GM19043 (cell line): Measurements from ENCODE around the gene KLHL42.
"Not testable (repeated sequence)": the region's sequence is repeated elsewhere in the genome, so short reads cannot be mapped to it uniquely, and the experiment has no call there.

ENCODE experiments used
- ATAC-seq: cut with Tn5 transposase; IDR thresholded peaks from one replicate; pipeline ENCODE4 v1.9.1; 2021; ENCODE audit warnings: low read depth; ENCODE audit not compliant: unreplicated experiment

Gene KLHL42

GRCh38 chr12:27779920-27780611 lies at the start of gene KLHL42, which contains the start of gene MANSC4:
TSS of gene KLHL42 (plus strand) at chr12:27780233. CDS start at chr12:27780331, 98 bp downstream.
TSS of gene MANSC4 (minus strand) at chr12:27780236. CDS start at chr12:27771276, 8,960 bp downstream.
- ATAC-seq: peak; percentile 64

- no peak for ATAC-seq
Measured at GRCh38 chr12:27732281-27732680, 47.8 kb upstream of the KLHL42 start.

GRCh38 chr12:27733052-27733656 lies 46.9 kb upstream of the KLHL42 start:
- peak; percentile 53 for ATAC-seq

- ATAC-seq: no peak
Measured at GRCh38 chr12:27733791-27734190, 46.2 kb upstream of the KLHL42 start.

GRCh38 chr12:27734321-27734720 lies 45.7 kb upstream of the KLHL42 start:
- ATAC-seq: not testable (repeated sequence)

GRCh38 chr12:27743601-27744000 lies 36.4 kb upstream of the KLHL42 start:
- no peak for ATAC-seq

- not testable (repeated sequence) for ATAC-seq
Measured at GRCh38 chr12:27745734-27746133, 34.3 kb upstream of the KLHL42 start.

- ATAC-seq: no peak
Measured at GRCh38 chr12:27747111-27747820, 32.8 kb upstream of the KLHL42 start.

GRCh38 chr12:27751386-27752047 lies 28.5 kb upstream of the KLHL42 start:
- ATAC-seq: no peak

- ATAC-seq: no peak
Measured at GRCh38 chr12:27754795-27755194, 25.2 kb upstream of the KLHL42 start.

GRCh38 chr12:27756670-27757195 lies 23.3 kb upstream of the KLHL42 start:
- ATAC-seq: no peak

GRCh38 chr12:27762757-27763156 lies 17.3 kb upstream of the KLHL42 start:
- no peak for ATAC-seq

GRCh38 chr12:27766587-27766986 lies 13.4 kb upstream of the KLHL42 start:
- no peak for ATAC-seq

- no peak for ATAC-seq
Measured at GRCh38 chr12:27769142-27769673, 10.8 kb upstream of the KLHL42 start.

GRCh38 chr12:27771481-27772327 lies 8.3 kb upstream of the KLHL42 start:
- no peak for ATAC-seq

GRCh38 chr12:27772328-27773049 lies 7.5 kb upstream of the KLHL42 start:
- ATAC-seq: no peak

- no peak for ATAC-seq
Measured at GRCh38 chr12:27777141-27777540, 2.9 kb upstream of the KLHL42 start.

GRCh38 chr12:27778206-27778605 lies 1.8 kb upstream of the KLHL42 start:
- ATAC-seq: no peak

GRCh38 chr12:27779416-27779919 lies 565 bp upstream of the KLHL42 start:
- ATAC-seq: peak; percentile 12
